SU-DHL-6 (cell line): ENCODE data around the gene ZNF710.

ENCODE experiments used
- EZH2phosphoT487 ChIP-seq: fragments of 200-600 bp; sonication (generic), shearing (Covaris generic); conservative IDR thresholded peaks from 2 replicates; pipeline ENCODE4 v1.6.1; 2018; ENCODE audit warnings: mild to moderate bottlenecking, antibody characterized with exemption, low read length, moderate library complexity, mixed read lengths
- TF ChIP-seq, protein P1 (sequence below): fragments of 200-600 bp; sonication (generic); IDR thresholded peaks from one replicate; pipeline ENCODE4 v1.5.1; 2017; ENCODE audit warnings: antibody characterized with exemption, mild to moderate bottlenecking, low read length, moderate library complexity; ENCODE audit not compliant: insufficient read depth, poor library complexity, severe bottlenecking

DNA sequence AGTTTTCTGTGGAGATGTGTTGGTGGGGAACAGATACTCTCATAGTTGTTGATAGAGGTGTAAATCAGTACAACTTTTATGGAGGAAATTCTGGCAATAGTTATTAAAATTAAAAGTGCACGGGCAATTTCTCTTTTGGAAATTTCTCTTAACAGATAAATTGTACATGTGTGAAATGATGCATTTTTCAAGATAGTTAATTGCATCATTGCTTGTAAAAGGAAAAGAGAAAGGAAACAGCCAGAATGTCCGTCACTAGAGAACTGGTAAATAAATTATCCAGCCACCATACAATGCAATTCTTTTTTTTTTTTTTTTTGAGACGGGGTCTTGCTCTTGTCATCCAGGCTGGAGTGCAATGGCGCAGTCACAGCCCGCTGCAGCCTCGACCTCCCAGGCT lies 14.2 kb downstream of the ZNF710 start:
- TF ChIP-seq, protein P1, sequence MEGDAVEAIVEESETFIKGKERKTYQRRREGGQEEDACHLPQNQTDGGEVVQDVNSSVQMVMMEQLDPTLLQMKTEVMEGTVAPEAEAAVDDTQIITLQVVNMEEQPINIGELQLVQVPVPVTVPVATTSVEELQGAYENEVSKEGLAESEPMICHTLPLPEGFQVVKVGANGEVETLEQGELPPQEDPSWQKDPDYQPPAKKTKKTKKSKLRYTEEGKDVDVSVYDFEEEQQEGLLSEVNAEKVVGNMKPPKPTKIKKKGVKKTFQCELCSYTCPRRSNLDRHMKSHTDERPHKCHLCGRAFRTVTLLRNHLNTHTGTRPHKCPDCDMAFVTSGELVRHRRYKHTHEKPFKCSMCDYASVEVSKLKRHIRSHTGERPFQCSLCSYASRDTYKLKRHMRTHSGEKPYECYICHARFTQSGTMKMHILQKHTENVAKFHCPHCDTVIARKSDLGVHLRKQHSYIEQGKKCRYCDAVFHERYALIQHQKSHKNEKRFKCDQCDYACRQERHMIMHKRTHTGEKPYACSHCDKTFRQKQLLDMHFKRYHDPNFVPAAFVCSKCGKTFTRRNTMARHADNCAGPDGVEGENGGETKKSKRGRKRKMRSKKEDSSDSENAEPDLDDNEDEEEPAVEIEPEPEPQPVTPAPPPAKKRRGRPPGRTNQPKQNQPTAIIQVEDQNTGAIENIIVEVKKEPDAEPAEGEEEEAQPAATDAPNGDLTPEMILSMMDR, result no peak
- no peak for TF ChIP-seq EZH2phosphoT487
